ENCODE data around the gene CDC42BPA.

The CDC42BPA gene

GRCh38 chr1:226989085-226989920 lies 329.0 kb downstream of the CDC42BPA start:
- DNase-seq, result no peak

GRCh38 chr1:226988334-226988666 lies 330.0 kb downstream of the CDC42BPA start:
- DNase-seq, result no peak

- DNase-seq, result no peak
Observed at GRCh38 chr1:226987623-226988333, 330.5 kb downstream of the CDC42BPA start.

GRCh38 chr1:226987179-226987536 lies 331.1 kb downstream of the CDC42BPA start:
- no peak for DNase-seq

- no peak for DNase-seq
Observed at GRCh38 chr1:226986496-226987178, 331.7 kb downstream of the CDC42BPA start.

GRCh38 chr1:226985839-226986463 lies 332.3 kb downstream of the CDC42BPA start:
- DNase-seq, result no peak

GRCh38 chr1:226985239-226985838 lies 333.0 kb downstream of the CDC42BPA start:
- no peak for DNase-seq

- DNase-seq, result no peak
Observed at GRCh38 chr1:226984521-226985238, 333.6 kb downstream of the CDC42BPA start.

- DNase-seq, result no peak
Observed at GRCh38 chr1:226983992-226984364, 334.3 kb downstream of the CDC42BPA start.

GRCh38 chr1:226983247-226983991 lies 334.9 kb downstream of the CDC42BPA start:
- no peak for DNase-seq

GRCh38 chr1:226982451-226983177 lies 335.7 kb downstream of the CDC42BPA start:
- DNase-seq, result no peak

- DNase-seq, result no peak
Observed at GRCh38 chr1:226981838-226982237, 336.5 kb downstream of the CDC42BPA start.

- DNase-seq, result no peak
Observed at GRCh38 chr1:226981386-226981817, 336.9 kb downstream of the CDC42BPA start.

- DNase-seq, result no peak
Observed at GRCh38 chr1:226980565-226981385, 337.5 kb downstream of the CDC42BPA start.

GRCh38 chr1:226980122-226980560 lies 338.2 kb downstream of the CDC42BPA start:
- DNase-seq, result peak; percentile 50

GRCh38 chr1:226979517-226980121 lies 338.7 kb downstream of the CDC42BPA start:
- no peak for DNase-seq

GRCh38 chr1:226979115-226979516 lies 339.2 kb downstream of the CDC42BPA start:
- peak; percentile 30 for DNase-seq

GRCh38 chr1:226978432-226979114 lies 339.7 kb downstream of the CDC42BPA start:
- DNase-seq, result peak; percentile 38
